ENCODE data around the gene RBM43.
A peak's percentile ranks its signal among the peaks of the same experiment; 100 is the strongest.

The RBM43 gene

DNA sequence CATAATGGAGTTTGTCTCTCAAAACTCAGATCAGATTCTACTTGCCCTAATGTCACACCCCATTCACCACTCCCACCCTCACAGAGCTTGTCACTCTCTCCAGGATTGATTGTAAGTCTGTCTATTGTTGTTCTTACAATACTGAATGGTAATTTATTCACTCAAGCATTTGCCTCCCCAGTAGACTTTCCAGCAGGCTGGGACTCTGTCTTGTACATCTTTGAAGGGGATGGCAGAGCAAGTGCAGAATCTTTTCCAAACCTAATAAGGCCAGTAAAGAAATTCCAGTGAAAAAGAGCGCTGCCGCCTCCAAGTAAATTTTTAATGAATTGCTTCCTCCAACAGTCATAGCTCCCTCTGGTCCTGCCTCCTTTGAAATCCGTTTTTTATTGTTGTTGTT lies 56.9 kb downstream of the RBM43 start:
- DNase-seq (ENCODE audit: extremely low spot score): no peak
- CTCF ChIA-PET: no interaction called here
- TF ChIP-seq, protein P1, sequence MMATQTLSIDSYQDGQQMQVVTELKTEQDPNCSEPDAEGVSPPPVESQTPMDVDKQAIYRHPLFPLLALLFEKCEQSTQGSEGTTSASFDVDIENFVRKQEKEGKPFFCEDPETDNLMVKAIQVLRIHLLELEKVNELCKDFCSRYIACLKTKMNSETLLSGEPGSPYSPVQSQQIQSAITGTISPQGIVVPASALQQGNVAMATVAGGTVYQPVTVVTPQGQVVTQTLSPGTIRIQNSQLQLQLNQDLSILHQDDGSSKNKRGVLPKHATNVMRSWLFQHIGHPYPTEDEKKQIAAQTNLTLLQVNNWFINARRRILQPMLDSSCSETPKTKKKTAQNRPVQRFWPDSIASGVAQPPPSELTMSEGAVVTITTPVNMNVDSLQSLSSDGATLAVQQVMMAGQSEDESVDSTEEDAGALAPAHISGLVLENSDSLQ (IDR thresholded peaks at IDR 0.05): 0 out of 2 replicates have a peak, but pooled peaks have one; percentile 26
- TF ChIP-seq LEF1 (IDR thresholded peaks at IDR 0.05; ENCODE audit: borderline replicate concordance): no peak
- POLR2A ChIA-PET: no interaction called here

DNA sequence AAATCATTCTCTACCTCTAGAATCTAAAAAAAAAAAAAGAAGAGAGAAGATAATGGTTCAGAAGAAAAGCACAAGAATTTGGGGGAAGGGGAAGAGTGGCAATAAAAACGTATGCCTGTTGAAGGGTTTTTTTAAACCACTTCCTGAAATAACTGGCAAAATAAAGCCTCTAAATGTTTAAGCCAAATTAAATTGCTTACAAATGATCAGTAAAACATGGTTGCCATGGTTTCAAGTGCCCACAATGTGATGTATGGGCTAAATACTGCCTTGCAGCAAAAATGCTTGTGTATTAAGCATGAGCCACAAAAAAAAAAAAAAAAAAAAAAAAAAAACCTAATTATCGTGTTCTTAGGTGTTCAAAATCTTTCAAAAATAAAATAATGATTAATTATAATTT lies 60.8 kb downstream of the RBM43 start:
- ChIA-PET POLR2A (no interaction called here), CTCF (no interaction called here)
- TF ChIP-seq BHLHE40 (IDR thresholded peaks at IDR 0.05; ENCODE audit: borderline replicate concordance) (no peak), HDGF (IDR thresholded peaks at IDR 0.05; ENCODE audit: borderline replicate concordance) (no peak), TARDBP (IDR thresholded peaks at IDR 0.05) (no peak), FOXM1 (IDR thresholded peaks at IDR 0.05; ENCODE audit: borderline replicate concordance) (no peak), FOXA1 (IDR thresholded peaks at IDR 0.05) (no peak), SP1 (IDR thresholded peaks at IDR 0.05) (no peak), SUZ12 (IDR thresholded peaks at IDR 0.05) (no peak), CTBP1 (IDR thresholded peaks at IDR 0.05; ENCODE audit: borderline replicate concordance) (no peak), ELF4 (IDR thresholded peaks at IDR 0.05) (no peak), L3MBTL2 (conservative IDR thresholded peaks at IDR 0.05) (no peak), ARNT (IDR thresholded peaks at IDR 0.05) (no peak), ZNF384 (IDR thresholded peaks at IDR 0.05) (no peak), FOXK2 (IDR thresholded peaks at IDR 0.05) (no peak), LEF1 (IDR thresholded peaks at IDR 0.05; ENCODE audit: borderline replicate concordance) (no peak), NFRKB (IDR thresholded peaks at IDR 0.05) (no peak)
- TF ChIP-seq, protein P1 (IDR thresholded peaks at IDR 0.05): no peak
- no peak for DNase-seq (ENCODE audit: extremely low spot score)

DNA sequence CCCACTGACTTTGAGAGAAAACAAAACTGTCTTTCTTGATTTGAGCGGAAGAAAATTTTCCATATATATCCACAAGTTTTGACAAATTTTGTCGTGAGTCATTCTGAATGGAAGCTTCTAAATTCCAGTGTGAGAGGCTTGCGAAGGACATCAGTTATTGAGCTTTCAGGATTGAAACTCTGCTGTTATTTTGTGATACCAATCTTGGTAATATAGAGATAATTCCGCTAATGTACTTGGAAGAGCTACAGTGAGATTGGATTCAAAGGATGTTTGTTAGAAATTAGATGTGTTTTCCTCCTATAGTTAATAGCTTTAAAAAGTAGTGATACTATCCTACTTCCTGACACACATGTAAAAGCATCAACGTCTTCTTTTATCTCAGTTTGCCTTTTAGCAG lies 61.4 kb downstream of the RBM43 start:
- DNase-seq (ENCODE audit: extremely low spot score): no peak
- ChIA-PET POLR2A (no interaction called here), CTCF (no interaction called here)
- TF ChIP-seq TARDBP (IDR thresholded peaks at IDR 0.05): no peak
- no peak for TF ChIP-seq L3MBTL2 (conservative IDR thresholded peaks at IDR 0.05)
- no peak for TF ChIP-seq BHLHE40 (IDR thresholded peaks at IDR 0.05; ENCODE audit: borderline replicate concordance)
- no peak for TF ChIP-seq FOXK2 (IDR thresholded peaks at IDR 0.05)
- no peak for TF ChIP-seq LEF1 (IDR thresholded peaks at IDR 0.05; ENCODE audit: borderline replicate concordance)
- no peak for TF ChIP-seq FOXM1 (IDR thresholded peaks at IDR 0.05; ENCODE audit: borderline replicate concordance)
- TF ChIP-seq, protein P1 (IDR thresholded peaks at IDR 0.05): no peak

DNA sequence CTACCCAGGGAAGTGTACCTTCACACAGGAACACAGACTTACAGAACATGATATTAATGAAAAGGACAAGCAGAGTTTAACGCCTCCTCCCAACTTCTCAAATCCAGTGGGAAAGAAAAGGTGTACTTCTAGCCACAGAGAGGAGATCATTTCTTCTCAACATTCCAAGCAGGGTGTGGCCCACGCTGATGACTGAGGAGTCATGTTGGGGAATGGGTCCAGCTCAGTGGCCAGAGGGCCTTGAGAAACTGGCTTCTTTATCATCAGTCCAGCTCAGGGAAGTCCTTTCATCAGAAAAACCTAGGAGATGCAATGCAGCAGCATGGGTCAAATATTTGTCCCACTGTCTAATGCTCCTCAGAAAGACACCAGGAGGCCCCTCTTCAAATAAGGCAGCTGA lies 63.0 kb downstream of the RBM43 start:
- TF ChIP-seq BHLHE40 (IDR thresholded peaks at IDR 0.05; ENCODE audit: borderline replicate concordance) (no peak), TARDBP (IDR thresholded peaks at IDR 0.05) (no peak), HDGF (IDR thresholded peaks at IDR 0.05; ENCODE audit: borderline replicate concordance) (no peak), FOXK2 (IDR thresholded peaks at IDR 0.05) (no peak), ELF4 (IDR thresholded peaks at IDR 0.05) (no peak), FOXM1 (IDR thresholded peaks at IDR 0.05; ENCODE audit: borderline replicate concordance) (no peak), SP1 (IDR thresholded peaks at IDR 0.05) (no peak), LEF1 (IDR thresholded peaks at IDR 0.05; ENCODE audit: borderline replicate concordance) (no peak), CTBP1 (IDR thresholded peaks at IDR 0.05; ENCODE audit: borderline replicate concordance) (no peak), ARNT (IDR thresholded peaks at IDR 0.05) (no peak), L3MBTL2 (conservative IDR thresholded peaks at IDR 0.05) (no peak), ZNF384 (IDR thresholded peaks at IDR 0.05) (no peak)
- CTCF ChIA-PET: no interaction called here
- POLR2A ChIA-PET: no interaction called here
- no peak for DNase-seq (ENCODE audit: extremely low spot score)

Measured in HEK293T (cell line).